Adrenal gland (tissue), 5 donors: Measurements from ENCODE around the gene RNF227.

Source experiments
- CTCF ChIP-seq, 6 experiments: fragments of 450-650 bp in 4 of 6; fragments of 200-600 bp in 2 of 6; sonication (generic) in 1 of 6; IDR thresholded peaks; 1 replicate in 5 of 6; 2 replicates in 1 of 6; pipeline versions ENCODE4 v1.5.1 to v1.8.0; 2016 to 2021; ENCODE audit warnings: antibody characterized with exemption in 6 of 6, mild to moderate bottlenecking in 2 of 6, moderate library complexity in 1 of 6
- POLR2A ChIP-seq, 2 donors: fragments of 450-650 bp; IDR thresholded peaks; one replicate each; pipeline ENCODE4 v1.6.1; 2017; ENCODE audit warnings: antibody characterized with exemption in 2 of 2, mild to moderate bottlenecking in 2 of 2, moderate library complexity in 1 of 2
- donor health status: DM: no; HTN: no; CAD: no.

- TF ChIP-seq CTCF (IDR thresholded peaks at IDR 0.05) = no peak
- TF ChIP-seq POLR2A (IDR thresholded peaks at IDR 0.05) = no peak
Measured at GRCh38 chr17:7884581-7885366, 31.3 kb downstream of the RNF227 start.
